HepG2 (cell line): Measurements from ENCODE around the gene ODC1. TPM values are rescaled to one million over a fixed set of nuclear protein-coding genes. Genes with fewer than 3 reads are reported as not detected.

Source experiments
- ARID4A ChIP-seq: sonication (generic); formaldehyde crosslinking; IDR thresholded peaks from 2 replicates; pipeline ENCODE4 v1.5.0; 2020; ENCODE audit warnings: mild to moderate bottlenecking, missing genetic modification reagents, borderline replicate concordance
- CHD4 ChIP-seq: fragments of 200-600 bp; sonication (generic); IDR thresholded peaks from 2 replicates; pipeline ENCODE4 v1.7.0; 2017; ENCODE audit warnings: mild to moderate bottlenecking, low read length, borderline replicate concordance
- DZIP1 ChIP-seq: sonication (generic); formaldehyde crosslinking; IDR thresholded peaks from 2 replicates; pipeline ENCODE4 v1.5.0; 2020; ENCODE audit warnings: mild to moderate bottlenecking, missing genetic modification reagents
- ETV5 ChIP-seq: IDR thresholded peaks from 2 replicates; pipeline ENCODE4 v1.6.1; 2018; ENCODE audit warnings: missing biosample characterization, missing genetic modification reagents, inconsistent platforms, borderline replicate concordance
- HNRNPUL1 ChIP-seq: fragments of 200-400 bp; formaldehyde crosslinking; IDR thresholded peaks from 2 replicates; pipeline ENCODE4 v1.6.1; 2017; ENCODE audit warnings: low read depth, mild to moderate bottlenecking, low read length, moderate library complexity
- MED13 ChIP-seq: sonication (generic); formaldehyde crosslinking; IDR thresholded peaks from 2 replicates; pipeline ENCODE4 v1.5.0; 2020; ENCODE audit warnings: missing genetic modification reagents
- NFAT5 ChIP-seq: sonication (generic); formaldehyde crosslinking; IDR thresholded peaks from 2 replicates; pipeline ENCODE4 v1.4.0; 2020; ENCODE audit warnings: missing genetic modification reagents
- PBX2 ChIP-seq: IDR thresholded peaks from 2 replicates; pipeline ENCODE4 v1.6.1; 2016; ENCODE audit warnings: control low read depth
- SKIL ChIP-seq: sonication (generic); formaldehyde crosslinking; IDR thresholded peaks from 2 replicates; pipeline ENCODE4 v1.8.0; 2022; ENCODE audit warnings: missing genetic modification reagents, mild to moderate bottlenecking, moderate library complexity, borderline replicate concordance
- ZBTB3 ChIP-seq: sonication (generic); formaldehyde crosslinking; IDR thresholded peaks from 2 replicates; pipeline ENCODE4 v1.4.0; 2020; ENCODE audit warnings: low read depth, mild to moderate bottlenecking, moderate library complexity, missing genetic modification reagents, borderline replicate concordance
- ZNF773 ChIP-seq: sonication (generic); formaldehyde crosslinking; IDR thresholded peaks from 2 replicates; pipeline ENCODE4 v1.4.0; 2020; ENCODE audit warnings: missing genetic modification reagents, borderline replicate concordance
- polyA plus RNA-seq, 8 experiments: library from polyadenylated mRNA; depleted of rRNA in 3 of 8; stranded (reverse) in 7 of 8; unstranded in 1 of 8; fragments of >200 nt; fragmentation: Illumina TruSeq in 4 of 8; extraction: Trizol in 4 of 8; gene quantifications; 2 replicates each; pipeline versions ENCODE4 v1.2.1 to v1.2.3, GENCODE V29; 2011 to 2016; ENCODE audit warnings: low read depth in 4 of 8, missing spikeins in 1 of 8, mixed read lengths in 1 of 8; ENCODE audit not compliant: insufficient read depth in 1 of 8
- total RNA-seq, 5 experiments: library from RNA; depleted of rRNA; stranded (reverse); fragments of >200 nt; fragmentation: Illumina TruSeq; extraction: Trizol; gene quantifications; 2 replicates each; pipeline ENCODE4 v1.2.3, GENCODE V29; 2016; ENCODE audit warnings: low read depth in 1 of 5

ODC1 gene
- total and polyA plus RNA-seq, 2 of the 13 experiments (the other 11 are each of a cell fraction or from before 2014, with no cell fraction given) = 142 to 371 TPM

GRCh38 chr2:10449838-10450691, 1.9 kb upstream of the ODC1 start (continued):
- TF ChIP-seq SKIL (CRISPR knock-in tag) = 0 out of 2 replicates have a peak, but pooled peaks have one; percentile 42
- peak; percentile 53; the same call in 1 of the 2 replicates for TF ChIP-seq ZBTB3 (CRISPR knock-in tag)
- peak; percentile 48; the same call in 1 of the 2 replicates for TF ChIP-seq CHD4
- peak; percentile 89; the same call in 1 of the 2 replicates for TF ChIP-seq ARID4A (CRISPR knock-in tag)
- no peak for TF ChIP-seq MED13 (CRISPR knock-in tag)
- peak; percentile 99 for TF ChIP-seq ETV5 (CRISPR knock-in tag)
- no peak for TF ChIP-seq ZNF773 (CRISPR knock-in tag)
- no peak for TF ChIP-seq HNRNPUL1
- 0 out of 2 replicates have a peak, but pooled peaks have one; percentile 4 for TF ChIP-seq PBX2 (CRISPR knock-in tag)
- TF ChIP-seq DZIP1 (CRISPR knock-in tag) = no peak
- no peak for TF ChIP-seq NFAT5 (CRISPR knock-in tag)
